ENCODE measurements around the gene RPP25L. TPM values are rescaled to one million over a fixed set of nuclear protein-coding genes. Genes with fewer than 3 reads are reported as not detected.

RPP25L gene
- total RNA-seq, 1 donor from 2014 or later: 30.5 TPM

DNA sequence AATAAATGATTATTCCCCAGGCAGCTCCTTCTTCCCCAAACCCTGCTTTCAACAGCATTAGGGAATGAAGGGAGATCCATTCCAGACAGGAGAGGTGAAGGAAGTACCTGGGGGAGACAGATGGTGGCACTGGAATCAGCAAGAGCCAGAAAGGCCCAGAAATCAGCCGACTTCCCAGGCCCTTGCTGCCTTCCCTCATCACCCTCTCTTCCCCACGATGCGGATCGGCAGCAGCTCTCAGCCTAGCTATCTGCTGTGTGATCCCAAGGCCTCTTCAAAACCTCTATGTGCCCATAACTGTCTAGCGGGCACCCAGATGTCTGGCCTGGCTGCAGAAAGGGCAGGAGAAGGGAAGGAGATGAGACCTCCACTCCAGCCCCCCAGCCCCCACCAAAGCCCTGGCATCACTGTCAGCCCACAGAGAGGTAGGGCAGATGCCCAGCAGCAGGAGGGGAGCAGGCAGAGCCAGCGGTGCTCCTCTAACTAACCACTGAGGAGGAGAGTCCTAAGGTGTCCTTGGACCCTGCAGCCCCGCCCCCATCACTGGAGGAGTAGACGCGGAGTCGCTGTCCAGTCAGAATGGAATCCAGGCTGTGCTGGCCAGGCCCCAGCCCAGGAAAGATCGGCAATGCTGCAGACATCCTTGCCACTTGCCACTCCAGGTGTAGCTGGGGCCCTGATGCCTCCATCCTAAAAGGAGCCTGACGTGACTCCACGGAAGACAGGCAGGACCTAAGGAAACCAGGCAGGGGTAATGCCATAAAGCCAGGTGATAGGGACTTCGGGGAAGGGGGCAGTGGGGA is 35.1 kb downstream of the RPP25L start:
- peaks cover 38% of the 10 kb centered on the region for H3K4me1 Mint-ChIP-seq (ENCODE audit: low read depth)

DNA sequence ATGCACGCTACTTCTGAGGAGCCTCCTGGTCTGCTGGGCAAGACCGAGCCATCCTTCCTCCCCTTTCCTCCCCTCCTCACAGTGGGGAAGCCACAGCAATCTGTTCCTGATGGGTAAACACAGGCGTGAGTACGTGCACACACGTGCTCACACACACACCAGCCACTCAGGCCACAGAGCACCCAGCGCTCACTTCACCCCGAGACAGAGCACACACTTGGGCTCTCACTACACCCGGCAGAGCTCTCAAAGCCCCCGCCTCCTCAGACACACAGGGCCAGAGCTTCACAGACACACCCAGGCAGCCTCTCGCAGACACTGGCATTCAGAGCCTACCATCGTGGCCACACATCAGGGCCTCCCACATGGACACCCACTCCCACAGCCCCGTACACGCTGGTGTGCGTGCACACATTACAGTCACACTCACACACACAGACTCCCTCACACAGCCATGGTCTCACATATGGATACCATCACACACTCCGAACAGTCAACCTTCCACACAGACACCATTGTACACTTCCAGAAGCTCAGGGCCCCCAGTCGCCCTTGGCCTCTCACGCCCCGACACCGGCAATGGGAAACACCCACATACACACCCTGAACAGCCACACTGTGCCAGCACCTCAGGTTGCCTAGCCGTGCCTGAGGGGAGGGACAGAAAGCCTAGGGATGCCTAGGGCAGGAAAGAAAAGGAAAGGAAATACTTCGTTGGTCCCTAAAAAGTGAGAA is 35.9 kb downstream of the RPP25L start:
- DNase-seq (ENCODE audit: low spot score, unreplicated experiment): no peak
- peaks cover 77% of the 10 kb centered on the region for H3K27me3 Mint-ChIP-seq
- H3K36me3 Mint-ChIP-seq (ENCODE audit: insufficient read depth): no peaks in the 10 kb centered on the region
- no peak overlapping the region for H3K4me3 Mint-ChIP-seq (ENCODE audit: low read depth)
- no peak overlapping the region for H3K27ac Mint-ChIP-seq
- no peaks in the 10 kb centered on the region for H3K9me3 Mint-ChIP-seq (ENCODE audit: low read depth)
- TF ChIP-seq, protein P1, sequence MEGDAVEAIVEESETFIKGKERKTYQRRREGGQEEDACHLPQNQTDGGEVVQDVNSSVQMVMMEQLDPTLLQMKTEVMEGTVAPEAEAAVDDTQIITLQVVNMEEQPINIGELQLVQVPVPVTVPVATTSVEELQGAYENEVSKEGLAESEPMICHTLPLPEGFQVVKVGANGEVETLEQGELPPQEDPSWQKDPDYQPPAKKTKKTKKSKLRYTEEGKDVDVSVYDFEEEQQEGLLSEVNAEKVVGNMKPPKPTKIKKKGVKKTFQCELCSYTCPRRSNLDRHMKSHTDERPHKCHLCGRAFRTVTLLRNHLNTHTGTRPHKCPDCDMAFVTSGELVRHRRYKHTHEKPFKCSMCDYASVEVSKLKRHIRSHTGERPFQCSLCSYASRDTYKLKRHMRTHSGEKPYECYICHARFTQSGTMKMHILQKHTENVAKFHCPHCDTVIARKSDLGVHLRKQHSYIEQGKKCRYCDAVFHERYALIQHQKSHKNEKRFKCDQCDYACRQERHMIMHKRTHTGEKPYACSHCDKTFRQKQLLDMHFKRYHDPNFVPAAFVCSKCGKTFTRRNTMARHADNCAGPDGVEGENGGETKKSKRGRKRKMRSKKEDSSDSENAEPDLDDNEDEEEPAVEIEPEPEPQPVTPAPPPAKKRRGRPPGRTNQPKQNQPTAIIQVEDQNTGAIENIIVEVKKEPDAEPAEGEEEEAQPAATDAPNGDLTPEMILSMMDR (IDR thresholded peaks at IDR 0.05; ENCODE audit: unreplicated experiment): no peak
- peaks cover 32% of the 10 kb centered on the region for H3K4me1 Mint-ChIP-seq (ENCODE audit: low read depth)

More for the DNA sequence above, 35.1 kb downstream of the RPP25L start:
- Mint-ChIP-seq H3K27ac (no peak overlapping the region), H3K9me3 (ENCODE audit: low read depth) (no peaks in the 10 kb centered on the region), H3K36me3 (ENCODE audit: insufficient read depth) (no peaks in the 10 kb centered on the region), H3K4me3 (ENCODE audit: low read depth) (peak overlapping the region; percentile 64), H3K27me3 (peaks cover 79% of the 10 kb centered on the region)
- TF ChIP-seq, protein P1 (IDR thresholded peaks at IDR 0.05; ENCODE audit: unreplicated experiment): no peak
- DNase-seq (ENCODE audit: low spot score, unreplicated experiment): no peak

GRCh38 chr9:34575241-34575640 is 36.7 kb downstream of the RPP25L start:
- Mint-ChIP-seq H3K4me3 (ENCODE audit: low read depth) (no peak overlapping the region), H3K27me3 (peaks cover 77% of the 10 kb centered on the region), H3K9me3 (ENCODE audit: low read depth) (no peaks in the 10 kb centered on the region), H3K36me3 (ENCODE audit: insufficient read depth) (no peaks in the 10 kb centered on the region), H3K27ac (no peak overlapping the region), H3K4me1 (ENCODE audit: low read depth) (peaks cover 24% of the 10 kb centered on the region)
- no peak for DNase-seq (ENCODE audit: low spot score, unreplicated experiment)
- TF ChIP-seq, protein P1 (IDR thresholded peaks at IDR 0.05; ENCODE audit: unreplicated experiment): no peak

GRCh38 chr9:34574571-34574970 is 37.3 kb downstream of the RPP25L start:
- TF ChIP-seq, protein P1 (IDR thresholded peaks at IDR 0.05; ENCODE audit: unreplicated experiment): no peak

GRCh38 chr9:34573599-34574325 is 38.1 kb downstream of the RPP25L start:
- TF ChIP-seq, protein P1 (IDR thresholded peaks at IDR 0.05; ENCODE audit: unreplicated experiment): no peak
- H3K4me1 Mint-ChIP-seq (ENCODE audit: low read depth): peaks cover 15% of the 10 kb centered on the region
- no peak overlapping the region for H3K4me3 Mint-ChIP-seq (ENCODE audit: low read depth)
- DNase-seq (ENCODE audit: low spot score, unreplicated experiment): no peak
- peaks cover 72% of the 10 kb centered on the region for H3K27me3 Mint-ChIP-seq
- H3K27ac Mint-ChIP-seq: no peak overlapping the region
- H3K36me3 Mint-ChIP-seq (ENCODE audit: insufficient read depth): no peaks in the 10 kb centered on the region
- H3K9me3 Mint-ChIP-seq (ENCODE audit: low read depth): no peaks in the 10 kb centered on the region

More at GRCh38 chr9:34574571-34574970, 37.3 kb downstream of the RPP25L start:
- Mint-ChIP-seq H3K27me3 (peaks cover 77% of the 10 kb centered on the region), H3K27ac (no peak overlapping the region), H3K4me1 (ENCODE audit: low read depth) (peaks cover 21% of the 10 kb centered on the region), H3K9me3 (ENCODE audit: low read depth) (no peaks in the 10 kb centered on the region), H3K36me3 (ENCODE audit: insufficient read depth) (no peaks in the 10 kb centered on the region), H3K4me3 (ENCODE audit: low read depth) (no peak overlapping the region)
- DNase-seq (ENCODE audit: low spot score, unreplicated experiment): no peak

Data from progenitor cell of endocrine pancreas (in vitro differentiated cells).